Panc1 (cell line): ENCODE data around the gene SLC8A1. TPM values are rescaled to one million over a fixed set of nuclear protein-coding genes. Genes with fewer than 3 reads are reported as not detected.

Experiments
- ATAC-seq: fragments of 200-7000 bp; cut with Tn5 transposase; 2 replicates; pipeline ENCODE4 v1.9.1; 2020; ENCODE audit warnings: mild to moderate bottlenecking, moderate library complexity
- BruUV-seq: library from RNA; stranded (reverse); fragments of 400-500 nt; replicated peaks from 2 replicates; lab custom pipeline; 2021; lab: Mats Ljungman, UMichigan
- CTCF ChIA-PET: fragments of 300-600 bp; sonication (Branson Sonifier 250); formaldehyde crosslinking; loops from one replicate; lab custom pipeline; 2022; ENCODE audit warnings: antibody characterized with exemption; lab: Charles Lee
- POLR2A ChIA-PET: fragments of 300-600 bp; sonication (Branson Sonifier 250); formaldehyde crosslinking; loops from one replicate; lab custom pipeline; 2022; ENCODE audit warnings: antibody characterized with exemption; lab: Charles Lee
- DNase-seq: peaks from one replicate; pipeline ENCODE4 v3.0.0-alpha.2; 2010; ENCODE audit warnings: low read depth, low spot score
- H3K27ac ChIP-seq: 2 replicates; pipeline ENCODE4 v1.5.1; 2011; ENCODE audit warnings: mild to moderate bottlenecking, low read length, inconsistent platforms
- H3K27me3 ChIP-seq: fragments of 200-500 bp; sonication (Bioruptor generic); 2 replicates; pipeline ENCODE4 v1.6.0; 2014; ENCODE audit warnings: low read length, inconsistent platforms; ENCODE audit not compliant: control insufficient read depth, insufficient read depth
- H3K36me3 ChIP-seq: fragments of 200-500 bp; sonication (Bioruptor generic); 2 replicates; pipeline ENCODE4 v1.5.1; 2014; ENCODE audit warnings: inconsistent platforms, mild to moderate bottlenecking, low read length, moderate library complexity; ENCODE audit not compliant: control insufficient read depth, insufficient read depth
- H3K4me1 ChIP-seq: 2 replicates; pipeline ENCODE4 v1.5.1; 2011; ENCODE audit warnings: inconsistent platforms, mild to moderate bottlenecking, low read length, moderate library complexity; ENCODE audit not compliant: control insufficient read depth, insufficient read depth
- H3K4me3 ChIP-seq, 2 experiments: 2 replicates each; pipeline ENCODE4 v1.5.1; 2011 to 2012; ENCODE audit warnings: low read depth in 2 of 2, low read length in 2 of 2, mild to moderate bottlenecking in 2 of 2, inconsistent platforms in 1 of 2, moderate library complexity in 1 of 2
- H3K9me3 ChIP-seq: fragments of 200-500 bp; sonication (Bioruptor generic); 2 replicates; pipeline ENCODE4 v1.5.1; 2014; ENCODE audit warnings: low read depth, mild to moderate bottlenecking, inconsistent platforms, low read length, moderate library complexity; ENCODE audit not compliant: control insufficient read depth, insufficient read depth
- CTCF ChIP-seq: fragments of 450-650 bp; IDR thresholded peaks from 2 replicates; pipeline ENCODE4 v1.5.1; 2017; ENCODE audit warnings: mild to moderate bottlenecking
- POLR2AphosphoS5 ChIP-seq: IDR thresholded peaks from 2 replicates; pipeline ENCODE4 v1.6.1; 2012; ENCODE audit warnings: mild to moderate bottlenecking, low read depth, low read length, moderate library complexity
- REST ChIP-seq, 2 experiments: IDR thresholded peaks; 2 replicates each; pipeline ENCODE4 v1.6.1; 2011 to 2012; ENCODE audit warnings: low read depth in 2 of 2, control low read depth in 1 of 2, low read length in 1 of 2, mild to moderate bottlenecking in 1 of 2, moderate library complexity in 1 of 2; ENCODE audit not compliant: insufficient read depth in 1 of 2
- SIN3A ChIP-seq: IDR thresholded peaks from 2 replicates; pipeline ENCODE4 v1.6.1; 2012; ENCODE audit warnings: low read depth, mild to moderate bottlenecking, low read length, moderate library complexity, borderline replicate concordance; ENCODE audit not compliant: insufficient read depth
- TCF7L2 ChIP-seq: IDR thresholded peaks from 2 replicates; pipeline ENCODE4 v1.6.1; 2011; ENCODE audit warnings: mild to moderate bottlenecking, low read depth, low read length, inconsistent platforms
- in situ Hi-C: cut with HindIII; loops from 2 replicates; pipeline ENCODE4 v1.10.0; 2016; ENCODE audit warnings: low sequenced_read_pairs, low pct_unique_long_range_greater_than_20kb
- intact Hi-C: fragments of 100-400 bp; cut with micrococcal nuclease; formaldehyde crosslinking; loops from one replicate; pipeline ENCODE4 v1.10.0; 2022; ENCODE audit not compliant: unreplicated experiment
- total RNA-seq: library from RNA; stranded (reverse); gene quantifications from one replicate; pipeline ENCODE4 v1.2.1, GENCODE V29; 2021; ENCODE audit not compliant: unreplicated experiment

SLC8A1 gene
- total RNA-seq, 1 experiment from 2014 or later = 0.59 TPM

- CTCF ChIA-PET = no interaction called here
- intact Hi-C loops = no loop called here
Observed at GRCh38 chr2:40436093-40436475, 15.8 kb downstream of the SLC8A1 start.

GRCh38 chr2:40435426-40436092, 16.3 kb downstream of the SLC8A1 start:
- Histone ChIP-seq H3K27ac (peak overlapping the region; percentile 77), H3K36me3 (no peaks in the 10 kb centered on the region), H3K4me1 (peaks cover 15% of the 10 kb centered on the region), H3K4me3 (no peak overlapping the region), H3K9me3 (no peaks in the 10 kb centered on the region), H3K27me3 (no peaks in the 10 kb centered on the region)
- in situ Hi-C loops = no loop called here
- intact Hi-C loops = no loop called here
- TF ChIP-seq CTCF (no peak), REST (IDR thresholded peaks at IDR 0.05; ENCODE audit: insufficient read depth in 1 of 2, low read depth in 2 of 2, low read length in 1 of 2) (no peak), TCF7L2 (no peak), SIN3A (no peak), POLR2AphosphoS5 (no peak)
- ATAC-seq (0 out of 2 replicates have a peak, but pooled peaks have one; percentile 7), DNase-seq (no peak)
- no TSS peak for BruUV-seq
- ChIA-PET CTCF (no interaction called here), POLR2A (interaction anchor here (0.7 kb wide), 1 partner anchor 368 kb away, joined by 3 read pairs; no protein-coding TSS in a partner anchor)

More at GRCh38 chr2:40436093-40436475, 15.8 kb downstream of the SLC8A1 start:
- TF ChIP-seq CTCF (no peak), TCF7L2 (no peak), REST (IDR thresholded peaks at IDR 0.05; ENCODE audit: insufficient read depth in 1 of 2, low read depth in 2 of 2, low read length in 1 of 2) (no peak), POLR2AphosphoS5 (no peak), SIN3A (no peak)
- Histone ChIP-seq H3K4me3 (no peak overlapping the region), H3K9me3 (no peaks in the 10 kb centered on the region), H3K27me3 (no peaks in the 10 kb centered on the region), H3K36me3 (no peaks in the 10 kb centered on the region), H3K4me1 (peaks cover 15% of the 10 kb centered on the region), H3K27ac (peak overlapping the region; percentile 5; the same call in 1 of the 2 replicates)
- ATAC-seq = no peak
- DNase-seq = no peak
- BruUV-seq = no TSS peak
- in situ Hi-C loops = no loop called here
- POLR2A ChIA-PET = no interaction called here
